K562 (cell line): ENCODE data around the gene ATF7IP. TPM values are rescaled to one million over a fixed set of nuclear protein-coding genes. Genes with fewer than 3 reads are reported as not detected.

ENCODE experiments used
- ATAC-seq: fragments of 200-7000 bp; cut with Tn5 transposase; 3 replicates; pipeline ENCODE4 v1.9.1; 2020; ENCODE audit warnings: moderate library complexity
- BruUV-seq: library from RNA; stranded (reverse); fragments of 400-500 nt; replicated peaks from 2 replicates; lab custom pipeline; 2021; lab: Mats Ljungman, UMichigan
- CTCF ChIA-PET: fragments of 300-600 bp; formaldehyde crosslinking; extraction: SDS; loops from one replicate; lab custom pipeline; 2021; ENCODE audit warnings: low intra/inter-chr PET ratio; lab: Yijun Ruan, JAX
- POLR2A ChIA-PET: fragments of 300-600, 350-650 bp; sonication (Branson Sonifier 250); formaldehyde crosslinking; extraction: SDS; loops from one replicate; lab custom pipeline; 2021; ENCODE audit warnings: antibody characterized with exemption, inconsistent platforms; lab: Yijun Ruan, JAX
- DNase-seq, 4 experiments: peaks; one replicate each; pipeline versions ENCODE4 v3.0.0 to v3.0.0-alpha.2; 2011 to 2018; ENCODE audit warnings: low spot score in 3 of 4, mixed read lengths in 3 of 4; ENCODE audit errors: extremely low read depth in 1 of 4
- FAIRE-seq: peaks from 2 replicates; lab custom pipeline; 2011; peaks lifted over from hg19 to GRCh38; lab: Jason Lieb, UNC
- H2AFZ ChIP-seq: 2 replicates; pipeline ENCODE4 v1.6.0; 2011; ENCODE audit warnings: low read depth, low read length, control low read depth, inconsistent platforms
- H3K27ac ChIP-seq: fragments of 200-600 bp; 3 replicates; pipeline ENCODE4 v1.8.0; 2011; ENCODE audit warnings: low read depth, mild to moderate bottlenecking, control low read depth, inconsistent platforms, low read length, moderate library complexity, mixed read lengths; ENCODE audit errors: extremely low read depth
- H3K27me3 ChIP-seq, 2 experiments: fragments of 300-600 bp in 1 of 2; 2 replicates in 1 of 2; 3 replicates in 1 of 2; pipeline versions ENCODE4 v1.6.0 to v1.8.0; 2011; ENCODE audit warnings: inconsistent platforms in 2 of 2, low read length in 2 of 2, mild to moderate bottlenecking in 1 of 2, mixed read lengths in 1 of 2, moderate library complexity in 1 of 2; ENCODE audit not compliant: control insufficient read depth in 2 of 2, insufficient read depth in 2 of 2
- H3K36me3 ChIP-seq: fragments of 300-600 bp; 3 replicates; pipeline ENCODE4 v1.8.0; 2011; ENCODE audit warnings: mild to moderate bottlenecking, low read length, inconsistent platforms; ENCODE audit not compliant: control insufficient read depth, insufficient read depth
- H3K4me1 ChIP-seq, 2 experiments: fragments of 200-600 bp in 1 of 2; replicated peaks in 1 of 2; 2 replicates in 1 of 2; 3 replicates in 1 of 2; pipeline versions ENCODE4 v1.5.1 to v1.8.0; 2011; ENCODE audit warnings: inconsistent platforms in 2 of 2, low read length in 2 of 2, mild to moderate bottlenecking in 1 of 2, mixed read lengths in 1 of 2, moderate library complexity in 1 of 2; ENCODE audit not compliant: control insufficient read depth in 2 of 2, insufficient read depth in 2 of 2
- H3K4me2 ChIP-seq: 2 replicates; pipeline ENCODE4 v1.6.1; 2011; ENCODE audit warnings: low read length, control low read depth, inconsistent platforms, mixed read lengths; ENCODE audit not compliant: insufficient read depth
- H3K4me3 ChIP-seq: fragments of 200-600 bp; sonication (generic), shearing (Covaris generic); 2 replicates; pipeline ENCODE4 v1.5.1; 2016; ENCODE audit warnings: control low read depth, inconsistent platforms
- H3K79me2 ChIP-seq: fragments of 200-600 bp; 3 replicates; pipeline ENCODE4 v1.8.0; 2011; ENCODE audit warnings: low read length, inconsistent platforms; ENCODE audit not compliant: control insufficient read depth, insufficient read depth
- H3K9ac ChIP-seq, 2 experiments: 2 replicates each; pipeline versions ENCODE4 v1.6.0 to v1.6.1; 2011; ENCODE audit warnings: low read depth in 2 of 2, low read length in 2 of 2, control low read depth in 1 of 2, inconsistent platforms in 1 of 2, mild to moderate bottlenecking in 1 of 2, mixed read lengths in 1 of 2; ENCODE audit not compliant: insufficient read depth in 1 of 2
- H3K9me1 ChIP-seq: one replicate; pipeline ENCODE4 v1.6.0; 2011; ENCODE audit warnings: inconsistent platforms, mild to moderate bottlenecking, low read length, moderate library complexity; ENCODE audit not compliant: control insufficient read depth, insufficient read depth
- H3K9me3 ChIP-seq: replicated peaks from 2 replicates; pipeline ENCODE4 v1.5.1; 2011; ENCODE audit warnings: low read depth, low read length, inconsistent platforms; ENCODE audit not compliant: control insufficient read depth, insufficient read depth
- H4K20me1 ChIP-seq: replicated peaks from 2 replicates; pipeline ENCODE4 v1.6.1; 2011; ENCODE audit warnings: low read length, inconsistent platforms, mixed read lengths; ENCODE audit not compliant: control insufficient read depth, insufficient read depth
- CTCF ChIP-seq, 3 experiments: IDR thresholded peaks in 2 of 3; conservative IDR thresholded peaks in 1 of 3; 2 replicates each; pipeline ENCODE4 v1.5.1; 2011 to 2012; ENCODE audit warnings: low read length in 3 of 3, mild to moderate bottlenecking in 3 of 3, control low read depth in 2 of 3, improper control_type of control experiment in 1 of 3, inconsistent platforms in 1 of 3, low read depth in 1 of 3, mixed read lengths in 1 of 3, moderate library complexity in 1 of 3; ENCODE audit not compliant: insufficient read depth in 2 of 3
- ETS2 ChIP-seq: IDR thresholded peaks from 2 replicates; pipeline ENCODE4 v1.6.1; 2016; ENCODE audit warnings: borderline replicate concordance, missing genetic modification characterization, mild to moderate bottlenecking, moderate library complexity, missing compliant biosample characterization; ENCODE audit not compliant: poor library complexity, severe bottlenecking
- FOXP4 ChIP-seq: sonication (generic); formaldehyde crosslinking; IDR thresholded peaks from 2 replicates; pipeline ENCODE4 v1.8.0; 2022; ENCODE audit warnings: mild to moderate bottlenecking, missing genetic modification reagents, borderline replicate concordance
- RAD21 ChIP-seq, 2 experiments: fragments of 250-450 bp in 1 of 2; fragments of 450-650 bp in 1 of 2; sonication (Bioruptor Pico) in 1 of 2; formaldehyde crosslinking in 1 of 2; IDR thresholded peaks in 1 of 2; conservative IDR thresholded peaks in 1 of 2; 2 replicates each; pipeline versions ENCODE4 v1.4.0 to v1.8.0; 2020 to 2022; ENCODE audit warnings: mild to moderate bottlenecking in 2 of 2, moderate library complexity in 1 of 2
- ZNF253 ChIP-seq: fragments of 250-450 bp; sonication (Bioruptor Pico); conservative IDR thresholded peaks from 2 replicates; pipeline ENCODE4 v1.6.1; 2021; ENCODE audit warnings: mild to moderate bottlenecking
- WGBS: fragments of 100-300 bp; shearing (Covaris generic); methylation state at CpG from one replicate; pipeline ENCODE4 v1.1.6; 2016; ENCODE audit warnings: low coverage, mixed read lengths; ENCODE audit not compliant: insufficient coverage; ENCODE audit errors: missing lambda C conversion rate; 5-methylcytosine and 5-hydroxymethylcytosine counted together
- in situ Hi-C: fragments of 300-500 bp; cut with MboI; formaldehyde crosslinking; loops from 4 replicates; pipeline ENCODE4 v1.15.0; 2018; ENCODE audit warnings: inconsistent platforms, mixed read lengths
- intact Hi-C: fragments of 100-400 bp; cut with micrococcal nuclease; formaldehyde crosslinking; loops from 2 replicates; pipeline ENCODE4 v1.14.2; 2022
- polyA plus RNA-seq, 8 experiments: library from polyadenylated mRNA; depleted of rRNA in 4 of 8; stranded (reverse) in 5 of 8; unstranded in 3 of 8; fragments of >200 nt; fragmentation: Nextera tagmentation in 2 of 8; fragmentation: Illumina TruSeq in 1 of 8; extraction: Ambion mirVana in 2 of 8; extraction: Trizol in 1 of 8; gene quantifications; 2 replicates each; pipeline versions ENCODE4 v1.2.1 to v1.2.3, GENCODE V29; 2011 to 2014; ENCODE audit warnings: inconsistent platforms in 1 of 8, missing spikeins in 1 of 8
- total RNA-seq, 7 experiments: library from RNA; depleted of rRNA in 6 of 7; stranded (reverse); fragments of >200 nt in 6 of 7; fragmentation: Illumina TruSeq in 2 of 7; extraction: Trizol in 2 of 7; gene quantifications; 2 replicates each; pipeline versions ENCODE4 v1.2.1 to v1.2.3, GENCODE V29; 2011 to 2021; ENCODE audit warnings: low replicate concordance in 1 of 7

Gene ATF7IP
- total and polyA plus RNA-seq, 9 of the 15 experiments (the other 6 are each of a cell fraction or from before 2014, with no cell fraction given), result 2.8 to 27.1 (median 11.0) TPM

GRCh38 chr12:14510574-14510973, 145.1 kb downstream of the ATF7IP start (continued):
- TF ChIP-seq FOXP4 (CRISPR knock-in tag) (no peak), ZNF253 (CRISPR knock-in tag) (no peak)
- TF ChIP-seq, all 486 proteins: peak for 0

- no peaks in the 10 kb centered on the region for H3K4me1 ChIP-seq
- TF ChIP-seq CTCF (IDR thresholded peaks at IDR 0.05 in 2 of 3, conservative IDR thresholded peaks at IDR 0.05 in 1 of 3; ENCODE audit: insufficient read depth in 2 of 3, low read depth in 1 of 3, low read length in 3 of 3), result peak in 2 of 3 experiments; percentile 17 to 28; a peak in 2 of 6 replicates
- TF ChIP-seq RAD21 (CRISPR knock-in tag; conservative IDR thresholded peaks at IDR 0.05 in 1 of 2, IDR thresholded peaks at IDR 0.05 in 1 of 2), result peak in 1 of 2 experiments; percentile 18; a peak in 1 of 4 replicates
- TF ChIP-seq ETS2 (tag), result no peak
- no peak overlapping the region for H3K4me2 ChIP-seq
- ATAC-seq (peak; percentile 59), FAIRE-seq (no peak), DNase-seq (peak in 2 of 4 experiments; percentile 3 to 7)
- WGBS, result 53% methylated on average over 4 of the region's 4 CpGs
- no peak overlapping the region for H3K9ac ChIP-seq
- no peak overlapping the region for H2AFZ ChIP-seq
- ChIA-PET POLR2A (no interaction called here), CTCF (no interaction called here)
- no peaks in the 10 kb centered on the region for H3K27me3 ChIP-seq
- H3K9me1 ChIP-seq, result no peaks in the 10 kb centered on the region
- H4K20me1 ChIP-seq, result no peaks in the 10 kb centered on the region
- H3K4me3 ChIP-seq, result no peak overlapping the region
- in situ Hi-C loops, result no loop called here
- BruUV-seq, result no TSS peak
- H3K79me2 ChIP-seq, result no peaks in the 10 kb centered on the region
- no peak overlapping the region for H3K27ac ChIP-seq
- H3K9me3 ChIP-seq, result no peaks in the 10 kb centered on the region
- intact Hi-C loops, result no loop called here
- H3K36me3 ChIP-seq, result peaks cover 2% of the 10 kb centered on the region; the same call in 1 of the 3 replicates
Measured at GRCh38 chr12:14514154-14514842, 148.8 kb downstream of the ATF7IP start.
